ENCODE results near the gene IKZF2.

IKZF2 gene

DNA sequence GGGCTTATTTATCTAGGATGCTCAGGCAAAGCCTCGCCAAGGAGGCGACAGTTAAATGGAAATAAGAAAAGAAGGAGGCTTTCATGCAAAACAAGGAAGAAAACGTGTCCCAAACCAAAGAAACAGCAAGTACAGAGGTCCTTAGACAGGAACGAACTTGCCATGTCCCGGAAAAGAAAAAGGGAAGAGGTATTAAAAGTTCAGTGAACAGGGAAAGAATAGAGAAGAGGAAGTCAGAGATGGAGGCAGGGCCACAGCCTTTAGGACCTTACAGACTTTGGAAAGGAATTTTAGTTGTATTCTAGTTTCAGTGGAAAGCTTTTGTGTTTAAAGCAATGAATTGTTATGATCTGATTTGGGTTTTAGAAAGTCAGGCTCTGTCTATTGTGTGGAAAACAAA is 22.1 kb downstream of the IKZF2 start:
- TF ChIP-seq, protein P1, sequence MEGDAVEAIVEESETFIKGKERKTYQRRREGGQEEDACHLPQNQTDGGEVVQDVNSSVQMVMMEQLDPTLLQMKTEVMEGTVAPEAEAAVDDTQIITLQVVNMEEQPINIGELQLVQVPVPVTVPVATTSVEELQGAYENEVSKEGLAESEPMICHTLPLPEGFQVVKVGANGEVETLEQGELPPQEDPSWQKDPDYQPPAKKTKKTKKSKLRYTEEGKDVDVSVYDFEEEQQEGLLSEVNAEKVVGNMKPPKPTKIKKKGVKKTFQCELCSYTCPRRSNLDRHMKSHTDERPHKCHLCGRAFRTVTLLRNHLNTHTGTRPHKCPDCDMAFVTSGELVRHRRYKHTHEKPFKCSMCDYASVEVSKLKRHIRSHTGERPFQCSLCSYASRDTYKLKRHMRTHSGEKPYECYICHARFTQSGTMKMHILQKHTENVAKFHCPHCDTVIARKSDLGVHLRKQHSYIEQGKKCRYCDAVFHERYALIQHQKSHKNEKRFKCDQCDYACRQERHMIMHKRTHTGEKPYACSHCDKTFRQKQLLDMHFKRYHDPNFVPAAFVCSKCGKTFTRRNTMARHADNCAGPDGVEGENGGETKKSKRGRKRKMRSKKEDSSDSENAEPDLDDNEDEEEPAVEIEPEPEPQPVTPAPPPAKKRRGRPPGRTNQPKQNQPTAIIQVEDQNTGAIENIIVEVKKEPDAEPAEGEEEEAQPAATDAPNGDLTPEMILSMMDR (IDR thresholded peaks at IDR 0.05; ENCODE audit: insufficient read depth, low read length) = no peak
- TF ChIP-seq SPI1 (IDR thresholded peaks at IDR 0.05; ENCODE audit: borderline replicate concordance, low read depth) = peak; percentile 98
- Histone ChIP-seq H3K27ac (replicated peaks) (peak overlapping the region; percentile 24), H3K4me3 (replicated peaks; ENCODE audit: insufficient read depth, low read length) (no peak overlapping the region), H3K27me3 (ENCODE audit: insufficient read depth, poor library complexity, severe bottlenecking) (no peaks in the 10 kb centered on the region)
- peak in 1 of 2 experiments; percentile 48 for DNase-seq (ENCODE audit: low read depth in 1 of 2, low spot score in 1 of 2)

DNA sequence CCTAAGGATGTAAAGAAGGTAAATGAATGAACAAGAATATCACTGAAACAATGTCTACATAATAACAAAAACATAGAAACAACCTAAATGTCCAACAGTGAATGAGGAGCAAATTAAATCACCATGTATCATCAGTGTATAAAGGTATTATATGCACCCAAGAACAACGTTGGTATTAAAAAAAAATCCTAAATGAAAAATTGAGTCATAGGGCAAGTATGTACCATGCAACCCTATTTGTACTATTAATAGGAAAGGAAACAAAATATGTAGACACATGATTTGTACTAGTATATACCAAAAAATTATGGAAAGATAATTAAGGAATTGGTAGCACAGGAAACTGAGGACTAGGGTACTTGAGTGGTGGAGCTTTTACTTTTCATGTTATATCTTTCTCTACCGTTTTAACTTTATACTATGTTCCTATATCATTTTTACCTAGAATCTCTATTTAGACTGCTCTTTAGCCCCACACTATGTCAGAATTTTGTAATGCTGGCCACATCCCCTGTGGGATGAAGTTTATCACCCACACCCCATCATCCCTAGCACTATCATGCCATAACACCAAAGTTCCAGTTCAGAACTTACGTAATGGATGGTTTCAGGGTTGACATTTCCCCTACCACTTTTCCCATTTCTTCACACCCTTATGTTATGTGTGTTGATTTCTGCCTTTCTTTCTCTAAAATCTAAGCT is 25.6 kb downstream of the IKZF2 start:
- H3K27ac ChIP-seq (replicated peaks) = no peak overlapping the region
- no peak overlapping the region for H3K4me3 ChIP-seq (replicated peaks; ENCODE audit: insufficient read depth, low read length)
- DNase-seq (ENCODE audit: low read depth in 1 of 2, low spot score in 1 of 2) = peak in 1 of 2 experiments; percentile 47
- H3K27me3 ChIP-seq (ENCODE audit: insufficient read depth, poor library complexity, severe bottlenecking) = no peaks in the 10 kb centered on the region
- TF ChIP-seq GABPA (IDR thresholded peaks at IDR 0.05; ENCODE audit: low read depth) (no peak), SPI1 (IDR thresholded peaks at IDR 0.05; ENCODE audit: borderline replicate concordance, low read depth) (no peak), POLR2AphosphoS5 (IDR thresholded peaks at IDR 0.05; ENCODE audit: low read depth) (no peak)
- TF ChIP-seq, protein P1 (IDR thresholded peaks at IDR 0.05; ENCODE audit: insufficient read depth, low read length) = no peak
- TF ChIP-seq, protein P2, sequence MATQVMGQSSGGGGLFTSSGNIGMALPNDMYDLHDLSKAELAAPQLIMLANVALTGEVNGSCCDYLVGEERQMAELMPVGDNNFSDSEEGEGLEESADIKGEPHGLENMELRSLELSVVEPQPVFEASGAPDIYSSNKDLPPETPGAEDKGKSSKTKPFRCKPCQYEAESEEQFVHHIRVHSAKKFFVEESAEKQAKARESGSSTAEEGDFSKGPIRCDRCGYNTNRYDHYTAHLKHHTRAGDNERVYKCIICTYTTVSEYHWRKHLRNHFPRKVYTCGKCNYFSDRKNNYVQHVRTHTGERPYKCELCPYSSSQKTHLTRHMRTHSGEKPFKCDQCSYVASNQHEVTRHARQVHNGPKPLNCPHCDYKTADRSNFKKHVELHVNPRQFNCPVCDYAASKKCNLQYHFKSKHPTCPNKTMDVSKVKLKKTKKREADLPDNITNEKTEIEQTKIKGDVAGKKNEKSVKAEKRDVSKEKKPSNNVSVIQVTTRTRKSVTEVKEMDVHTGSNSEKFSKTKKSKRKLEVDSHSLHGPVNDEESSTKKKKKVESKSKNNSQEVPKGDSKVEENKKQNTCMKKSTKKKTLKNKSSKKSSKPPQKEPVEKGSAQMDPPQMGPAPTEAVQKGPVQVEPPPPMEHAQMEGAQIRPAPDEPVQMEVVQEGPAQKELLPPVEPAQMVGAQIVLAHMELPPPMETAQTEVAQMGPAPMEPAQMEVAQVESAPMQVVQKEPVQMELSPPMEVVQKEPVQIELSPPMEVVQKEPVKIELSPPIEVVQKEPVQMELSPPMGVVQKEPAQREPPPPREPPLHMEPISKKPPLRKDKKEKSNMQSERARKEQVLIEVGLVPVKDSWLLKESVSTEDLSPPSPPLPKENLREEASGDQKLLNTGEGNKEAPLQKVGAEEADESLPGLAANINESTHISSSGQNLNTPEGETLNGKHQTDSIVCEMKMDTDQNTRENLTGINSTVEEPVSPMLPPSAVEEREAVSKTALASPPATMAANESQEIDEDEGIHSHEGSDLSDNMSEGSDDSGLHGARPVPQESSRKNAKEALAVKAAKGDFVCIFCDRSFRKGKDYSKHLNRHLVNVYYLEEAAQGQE (IDR thresholded peaks at IDR 0.05; ENCODE audit: insufficient replicate concordance, low read depth) = no peak

DNA sequence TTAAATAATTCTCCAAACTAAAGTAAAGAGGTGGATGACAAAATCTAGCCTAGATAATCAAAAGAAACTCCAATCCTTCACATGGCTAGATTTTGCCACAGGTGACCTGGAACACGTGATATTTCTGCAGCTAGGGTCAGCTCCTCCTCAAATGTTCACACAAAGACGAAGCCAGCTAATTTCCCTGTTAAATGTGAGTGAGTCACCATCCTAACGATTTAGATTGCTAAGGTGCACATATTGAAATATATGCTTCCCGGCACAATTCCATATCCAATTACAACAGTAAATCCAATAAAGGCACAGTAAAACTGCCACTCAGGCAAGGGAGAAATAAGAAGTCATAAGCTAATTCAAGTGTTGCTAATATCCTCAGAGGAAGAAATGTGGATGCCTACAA is 28.7 kb downstream of the IKZF2 start:
- Histone ChIP-seq H3K27ac (replicated peaks) (no peak overlapping the region), H3K4me3 (replicated peaks; ENCODE audit: insufficient read depth, low read length) (no peak overlapping the region), H3K27me3 (ENCODE audit: insufficient read depth, poor library complexity, severe bottlenecking) (no peaks in the 10 kb centered on the region)
- TF ChIP-seq, protein P2 (IDR thresholded peaks at IDR 0.05; ENCODE audit: insufficient replicate concordance, low read depth) = no peak
- TF ChIP-seq POLR2AphosphoS5 (IDR thresholded peaks at IDR 0.05; ENCODE audit: low read depth) = no peak
- TF ChIP-seq, protein P1 (IDR thresholded peaks at IDR 0.05; ENCODE audit: insufficient read depth, low read length) = no peak
- TF ChIP-seq SPI1 (IDR thresholded peaks at IDR 0.05; ENCODE audit: borderline replicate concordance, low read depth) = no peak
- no peak for TF ChIP-seq GABPA (IDR thresholded peaks at IDR 0.05; ENCODE audit: low read depth)
- no peak for DNase-seq (ENCODE audit: low read depth in 1 of 2, low spot score in 1 of 2)

DNA sequence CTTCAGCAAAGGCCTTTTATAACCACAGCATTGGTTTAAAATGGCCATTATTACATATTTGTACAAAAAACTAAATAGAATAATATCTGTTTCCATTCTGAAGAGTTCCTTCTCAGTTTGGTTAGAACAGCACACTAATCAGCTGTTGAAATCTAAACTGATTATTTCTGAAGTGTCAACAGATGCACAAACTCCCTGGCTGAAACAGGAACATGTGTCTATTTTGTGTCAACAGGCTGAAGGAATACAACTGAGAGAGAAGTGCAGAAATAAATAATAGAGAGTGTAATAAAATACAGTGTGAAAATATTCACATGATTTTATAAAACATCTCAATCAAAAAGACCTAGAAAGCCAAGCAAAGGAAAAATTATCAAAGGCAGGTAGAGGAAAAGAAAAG is 29.7 kb downstream of the IKZF2 start:
- H3K4me3 ChIP-seq (replicated peaks; ENCODE audit: insufficient read depth, low read length) = no peak overlapping the region
- no peak for DNase-seq (ENCODE audit: low read depth in 1 of 2, low spot score in 1 of 2)
- peak overlapping the region; percentile 42 for H3K27ac ChIP-seq (replicated peaks)
- TF ChIP-seq, protein P2 (IDR thresholded peaks at IDR 0.05; ENCODE audit: insufficient replicate concordance, low read depth) = no peak
- TF ChIP-seq, protein P1 (IDR thresholded peaks at IDR 0.05; ENCODE audit: insufficient read depth, low read length) = no peak
- TF ChIP-seq SPI1 (IDR thresholded peaks at IDR 0.05; ENCODE audit: borderline replicate concordance, low read depth) (no peak), GABPA (IDR thresholded peaks at IDR 0.05; ENCODE audit: low read depth) (no peak), POLR2AphosphoS5 (IDR thresholded peaks at IDR 0.05; ENCODE audit: low read depth) (no peak)
- no peaks in the 10 kb centered on the region for H3K27me3 ChIP-seq (ENCODE audit: insufficient read depth, poor library complexity, severe bottlenecking)

All from HL-60 (cell line).